ENCODE results near the gene GGPS1.

DNA sequence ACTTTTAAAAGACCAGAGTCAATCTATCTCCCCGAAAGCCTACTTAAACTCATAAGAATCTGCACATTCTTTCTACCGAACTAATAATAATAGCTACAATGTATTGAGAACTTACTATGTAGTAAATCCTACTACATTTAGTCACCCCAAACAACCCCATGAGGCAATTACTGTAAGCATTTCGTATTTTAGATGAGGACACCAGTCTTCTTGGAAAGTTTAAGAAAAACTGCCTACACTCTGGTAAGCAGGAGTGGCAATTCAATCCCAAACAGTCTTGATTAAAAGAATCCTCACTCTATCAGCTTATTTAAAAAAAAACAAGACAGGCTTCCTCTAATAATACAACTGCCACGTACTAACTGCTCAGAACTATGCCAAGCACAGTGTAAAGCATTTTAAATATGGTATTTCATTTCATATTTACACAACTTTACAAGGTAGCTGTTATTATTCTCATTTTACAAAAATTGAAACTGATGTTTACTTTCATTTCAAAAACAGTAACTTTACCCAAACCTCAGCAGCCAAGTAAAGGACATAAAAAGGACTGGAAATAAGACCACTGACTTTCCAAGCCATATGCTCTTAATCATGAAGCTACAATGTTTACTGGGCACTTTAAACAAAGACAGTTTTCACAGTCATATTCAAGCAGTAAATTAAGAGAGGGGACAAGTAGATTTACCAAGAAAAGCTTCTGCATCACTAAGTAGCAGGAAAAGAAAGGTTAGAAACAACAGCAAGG, 14.3 kb upstream of the GGPS1 start:
- TF ChIP-seq, protein P1, sequence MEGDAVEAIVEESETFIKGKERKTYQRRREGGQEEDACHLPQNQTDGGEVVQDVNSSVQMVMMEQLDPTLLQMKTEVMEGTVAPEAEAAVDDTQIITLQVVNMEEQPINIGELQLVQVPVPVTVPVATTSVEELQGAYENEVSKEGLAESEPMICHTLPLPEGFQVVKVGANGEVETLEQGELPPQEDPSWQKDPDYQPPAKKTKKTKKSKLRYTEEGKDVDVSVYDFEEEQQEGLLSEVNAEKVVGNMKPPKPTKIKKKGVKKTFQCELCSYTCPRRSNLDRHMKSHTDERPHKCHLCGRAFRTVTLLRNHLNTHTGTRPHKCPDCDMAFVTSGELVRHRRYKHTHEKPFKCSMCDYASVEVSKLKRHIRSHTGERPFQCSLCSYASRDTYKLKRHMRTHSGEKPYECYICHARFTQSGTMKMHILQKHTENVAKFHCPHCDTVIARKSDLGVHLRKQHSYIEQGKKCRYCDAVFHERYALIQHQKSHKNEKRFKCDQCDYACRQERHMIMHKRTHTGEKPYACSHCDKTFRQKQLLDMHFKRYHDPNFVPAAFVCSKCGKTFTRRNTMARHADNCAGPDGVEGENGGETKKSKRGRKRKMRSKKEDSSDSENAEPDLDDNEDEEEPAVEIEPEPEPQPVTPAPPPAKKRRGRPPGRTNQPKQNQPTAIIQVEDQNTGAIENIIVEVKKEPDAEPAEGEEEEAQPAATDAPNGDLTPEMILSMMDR (IDR thresholded peaks at IDR 0.05): no peak
- TF ChIP-seq POLR2A (IDR thresholded peaks at IDR 0.05; ENCODE audit: low read depth) (no peak), EP300 (IDR thresholded peaks at IDR 0.05) (no peak), POLR2AphosphoS5 (IDR thresholded peaks at IDR 0.05) (no peak)

Data from esophagus muscularis mucosa (tissue), 4 donors.